Measurements from ENCODE around the gene DLG3.
"Not testable (repeated sequence)": the region's sequence is repeated elsewhere in the genome, so short reads cannot be mapped to it uniquely, and the experiment has no call there.

The DLG3 gene

DNA sequence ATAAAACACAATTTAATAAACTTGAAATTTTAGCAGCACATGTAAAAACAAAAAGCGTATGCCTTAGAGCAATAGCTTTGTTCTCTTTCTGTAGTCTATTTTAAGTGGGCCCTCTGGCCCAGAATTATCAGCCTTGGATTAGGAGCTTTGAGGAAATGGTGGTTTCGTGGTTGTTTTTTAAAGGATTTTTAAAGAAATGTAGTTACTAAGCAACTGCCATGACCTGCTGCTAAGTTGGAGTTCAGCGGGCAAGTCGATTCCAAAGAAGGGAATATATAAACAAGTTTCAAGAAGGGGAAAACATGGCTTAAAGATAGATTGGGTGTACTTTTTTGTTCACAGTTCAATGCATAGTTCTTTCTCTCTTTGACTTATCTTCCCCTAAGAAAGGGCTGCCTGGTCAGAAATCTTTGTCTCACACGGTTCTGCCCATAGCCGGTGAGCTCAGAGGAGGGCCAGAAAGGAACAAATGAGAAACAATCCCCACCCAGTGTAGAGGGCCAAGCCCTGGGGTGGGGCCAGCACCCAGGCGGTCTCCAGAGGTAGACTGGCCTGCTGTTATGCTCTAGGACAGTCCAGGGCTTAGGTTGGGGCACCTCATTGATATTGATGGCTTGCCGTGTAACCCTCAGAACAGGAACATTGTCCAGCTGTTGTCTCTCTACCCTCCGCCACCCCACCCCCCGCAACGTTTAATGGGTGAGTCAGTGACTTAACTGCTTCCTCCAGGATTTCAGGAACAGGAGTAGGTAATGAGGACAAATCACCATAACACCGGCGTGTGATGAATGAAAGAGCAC, 32.5 kb downstream of the DLG3 start:
- no peak for DNase-seq

DNA sequence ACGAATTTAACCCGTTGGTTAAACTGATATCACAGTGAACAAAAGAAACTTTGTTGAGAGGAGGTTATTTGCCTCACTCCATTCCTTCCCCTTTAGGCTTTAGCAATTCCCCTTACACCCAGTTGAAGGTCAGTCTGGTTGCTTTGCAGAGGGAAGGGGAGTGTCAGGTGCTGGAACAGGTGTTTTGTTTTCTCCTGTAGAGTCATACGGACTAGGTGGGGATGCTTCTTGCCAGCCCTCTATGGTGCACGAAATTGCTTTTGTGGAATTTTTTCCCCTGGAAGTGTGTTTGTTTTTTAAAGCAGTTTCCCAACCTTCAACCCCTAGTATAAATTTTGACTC, 33.1 kb downstream of the DLG3 start:
- no peak for DNase-seq

DNA sequence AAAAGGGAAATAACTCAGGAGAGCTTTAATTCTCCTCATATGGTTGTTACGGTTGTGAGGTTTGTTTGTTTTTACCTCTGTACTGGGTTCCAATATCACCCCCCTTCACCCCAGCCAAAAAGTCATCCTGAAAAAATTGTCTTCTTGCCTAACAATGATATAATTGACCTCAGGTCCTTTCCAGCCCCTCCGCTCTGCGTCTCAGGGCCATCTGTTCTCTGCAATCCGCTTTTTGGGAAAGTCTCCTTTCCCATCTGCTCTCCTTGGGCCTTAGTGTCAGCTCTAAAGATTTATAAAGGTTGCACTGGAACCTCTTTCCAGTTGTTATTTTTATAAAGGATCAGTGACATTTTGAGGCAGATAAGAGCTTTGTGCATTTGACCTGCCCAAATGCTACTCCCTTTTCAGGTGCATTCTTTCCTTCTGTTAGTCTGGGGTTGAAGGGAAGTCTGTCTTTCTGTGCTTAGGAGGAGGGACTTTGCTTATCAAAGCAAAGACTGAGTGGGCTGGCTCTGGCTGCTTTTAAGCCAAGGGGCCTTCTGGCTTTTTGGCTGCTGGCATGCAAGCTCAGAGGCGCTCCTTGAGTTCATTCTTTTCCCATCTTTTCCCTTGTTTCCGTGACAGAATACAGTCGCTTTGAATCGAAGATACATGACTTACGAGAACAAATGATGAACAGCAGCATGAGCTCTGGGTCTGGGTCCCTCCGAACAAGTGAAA, 34.1 kb downstream of the DLG3 start:
- DNase-seq, result no peak

GRCh38 chrX:70479247-70479921, 34.7 kb downstream of the DLG3 start:
- no peak for DNase-seq

- DNase-seq, result no peak
Observed at GRCh38 chrX:70479922-70480659, 35.5 kb downstream of the DLG3 start.

GRCh38 chrX:70480660-70481018, 36.0 kb downstream of the DLG3 start:
- no peak for DNase-seq

DNA sequence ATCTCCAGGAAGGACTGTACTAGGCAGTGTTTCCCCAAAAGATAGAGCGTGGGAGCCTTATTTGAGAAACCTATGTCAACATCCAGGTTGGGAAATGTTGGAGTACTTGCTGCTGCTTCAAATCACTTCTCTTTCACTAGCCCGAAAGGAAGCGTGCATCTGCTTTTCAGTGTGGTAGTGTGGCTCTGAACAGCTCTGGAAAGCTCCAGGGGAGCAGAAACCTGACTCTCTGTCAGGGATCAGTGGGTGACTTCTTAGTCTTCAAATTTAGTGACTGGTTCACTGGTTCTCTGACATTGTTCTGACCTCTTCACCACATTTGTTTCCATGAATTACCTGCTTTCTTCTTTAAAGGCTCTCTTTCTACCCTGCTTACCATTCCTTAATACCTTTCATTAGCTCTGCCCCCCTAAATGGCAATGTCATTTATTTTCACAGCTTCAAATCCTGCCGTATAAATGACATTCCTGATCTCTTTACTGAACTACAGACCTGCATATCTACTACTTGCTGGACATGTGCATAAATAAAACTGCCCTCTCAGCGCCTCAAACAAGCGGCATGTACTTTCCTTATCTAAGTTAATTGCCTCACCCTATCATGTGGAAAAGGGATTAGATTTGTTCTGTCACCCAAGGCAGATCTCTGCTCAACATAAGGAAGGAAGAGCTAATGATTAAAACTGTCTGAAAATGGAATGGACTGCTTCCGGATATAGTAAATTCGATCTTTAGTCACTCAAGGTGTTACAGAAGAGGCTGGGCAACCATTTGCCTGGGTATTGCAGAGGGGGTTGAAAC, 37.0 kb downstream of the DLG3 start:
- no peak for DNase-seq

- no peak for DNase-seq
Observed at GRCh38 chrX:70482300-70482699, 37.7 kb downstream of the DLG3 start.

GRCh38 chrX:70485466-70485865, 40.8 kb downstream of the DLG3 start:
- DNase-seq, result no peak

DNA sequence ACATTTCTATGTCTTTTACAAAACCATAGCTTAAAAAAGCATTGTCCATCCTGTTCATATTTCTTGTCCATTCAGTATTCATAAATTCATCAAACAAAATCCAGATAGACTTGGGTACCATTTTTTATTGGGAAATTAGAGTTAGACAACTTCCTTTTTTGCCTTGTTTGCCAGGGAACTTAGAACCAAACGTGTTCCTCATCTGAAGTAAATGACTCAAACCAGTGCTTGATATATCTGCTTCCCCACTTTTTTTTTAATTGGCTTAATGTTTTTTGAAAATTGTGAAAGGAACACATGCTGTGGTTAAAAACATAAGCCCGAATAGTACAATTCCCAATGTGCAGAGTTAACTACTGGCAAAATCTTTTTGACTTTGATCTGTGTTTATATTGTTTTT, 44.2 kb downstream of the DLG3 start:
- no peak for DNase-seq

- no peak for DNase-seq
Observed at GRCh38 chrX:70494441-70494840, 49.8 kb downstream of the DLG3 start.

GRCh38 chrX:70496491-70496890, 51.9 kb downstream of the DLG3 start:
- DNase-seq, result no peak

DNA sequence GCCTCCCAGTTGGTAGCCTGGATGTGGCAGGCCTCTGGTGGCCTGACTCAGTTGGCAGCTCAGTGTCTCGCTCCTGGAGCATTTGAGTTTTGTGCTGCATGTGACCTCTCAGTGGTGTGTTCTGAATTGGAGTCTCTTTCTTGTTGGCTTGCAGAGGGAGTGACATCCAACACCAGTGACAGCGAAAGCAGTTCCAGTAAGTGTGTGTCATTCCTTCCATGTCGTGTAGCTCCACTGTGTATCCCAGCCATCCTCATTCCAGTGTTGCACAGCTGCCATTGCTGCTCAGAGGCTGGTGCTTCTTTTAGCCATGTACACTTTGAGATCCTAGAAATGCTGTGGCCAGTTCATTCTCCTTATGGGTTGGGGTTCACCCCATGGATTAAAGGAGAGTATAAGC, 52.4 kb downstream of the DLG3 start:
- DNase-seq, result no peak

GRCh38 chrX:70498129-70498528, 53.5 kb downstream of the DLG3 start:
- DNase-seq, result no peak

GRCh38 chrX:70500826-70501225, 56.2 kb downstream of the DLG3 start:
- DNase-seq, result no peak

- DNase-seq, result no peak
Observed at GRCh38 chrX:70504772-70505450, 60.3 kb downstream of the DLG3 start.

DNA sequence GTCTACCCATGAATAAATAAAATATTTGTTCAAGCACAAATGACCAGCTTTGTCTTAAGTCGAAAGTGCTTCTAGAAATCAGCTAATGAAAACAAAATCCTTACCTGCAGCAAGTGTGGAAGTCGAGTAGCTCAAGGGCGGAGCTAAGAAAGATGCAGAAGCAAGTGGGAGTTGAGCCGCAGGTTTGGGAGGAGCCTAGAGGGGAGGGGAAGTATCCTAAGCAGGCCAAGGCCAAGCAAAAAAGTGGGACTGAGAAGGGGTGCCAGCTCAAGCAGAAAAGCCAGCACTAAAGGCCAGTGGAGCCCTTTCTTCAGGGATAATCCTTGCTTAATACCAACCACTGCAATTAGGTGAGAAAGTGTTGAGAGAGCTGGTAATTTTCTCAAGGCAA, 60.8 kb downstream of the DLG3 start:
- DNase-seq, result no peak

DNA sequence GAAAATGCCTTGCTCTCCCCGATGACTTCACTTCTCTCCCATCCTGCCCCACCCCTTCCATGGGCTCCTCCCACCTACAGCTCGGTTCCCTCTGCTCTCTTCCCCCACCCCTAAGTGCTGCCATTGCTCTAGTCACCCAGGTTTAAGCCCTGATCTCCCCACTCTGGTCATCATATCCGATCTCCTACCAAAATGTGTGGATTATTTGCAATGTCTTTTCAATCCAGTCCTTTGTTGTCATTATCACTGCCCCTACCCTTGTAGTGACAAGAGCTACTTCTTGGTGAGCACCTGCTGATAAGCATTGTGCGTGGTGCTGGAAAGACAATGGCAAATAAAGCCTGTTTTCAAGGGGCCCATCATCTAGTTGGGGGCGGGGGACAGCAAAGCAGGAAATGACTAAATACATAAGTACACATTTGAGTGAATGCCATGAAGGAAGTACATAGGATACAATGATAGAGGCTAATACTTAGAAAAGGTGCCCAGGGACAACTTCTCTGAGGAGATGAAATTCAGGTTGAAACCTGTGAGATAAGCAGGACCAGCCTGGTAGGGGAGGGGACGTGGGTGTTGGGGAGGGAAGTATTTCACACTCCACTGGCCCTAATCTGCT, 63.8 kb downstream of the DLG3 start:
- DNase-seq, result no peak

GRCh38 chrX:70509078-70509477, 64.4 kb downstream of the DLG3 start:
- DNase-seq, result no peak

GRCh38 chrX:70515270-70515669, 70.6 kb downstream of the DLG3 start:
- not testable (repeated sequence) for DNase-seq

- not testable (repeated sequence) for DNase-seq
Observed at GRCh38 chrX:70515692-70516091, 71.1 kb downstream of the DLG3 start.

Data from effector CD4-positive, alpha-beta T cell (primary cell).